Measurements from ENCODE around the gene DDR1.

- TF ChIP-seq SUZ12 (IDR thresholded peaks at IDR 0.05; ENCODE audit: extremely low read depth, insufficient read depth, insufficient read length), result no peak
- no peak for TF ChIP-seq YY1 (IDR thresholded peaks at IDR 0.05; ENCODE audit: insufficient read depth, insufficient read length)
- no peak for TF ChIP-seq ZNF274 (IDR thresholded peaks at IDR 0.05; ENCODE audit: low read depth, low read length)
Observed at GRCh38 chr6:30880698-30881252, 3.5 kb upstream of the DDR1 start.

Measured in NT2/D1 (cell line).